ENCODE data around the gene MACROD1. TPM values are rescaled to one million over a fixed set of nuclear protein-coding genes. Genes with fewer than 3 reads are reported as not detected.

The MACROD1 gene
- total and polyA plus RNA-seq, 2 experiments from 2014 or later, result 21.2 to 29.8 TPM

- no peak for TF ChIP-seq EZH2 (IDR thresholded peaks at IDR 0.05; ENCODE audit: borderline replicate concordance)
- TF ChIP-seq EZH2phosphoT487 (IDR thresholded peaks at IDR 0.05; ENCODE audit: low read depth, severe bottlenecking, unreplicated experiment), result no peak
- no peak for TF ChIP-seq CTCF (IDR thresholded peaks at IDR 0.05; ENCODE audit: poor library complexity)
- Histone ChIP-seq H3K27ac (no peak overlapping the region), H3K9me2 (replicated peaks; ENCODE audit: insufficient read depth) (no peaks in the 10 kb centered on the region), H3K4me1 (ENCODE audit: insufficient read depth) (peaks cover 10% of the 10 kb centered on the region), H3K4me3 (no peak overlapping the region), H3K36me3 (replicated peaks; ENCODE audit: insufficient read depth, low read depth) (no peaks in the 10 kb centered on the region), H2AFZ (no peak overlapping the region), H3K79me2 (no peaks in the 10 kb centered on the region), H3K9me3 (ENCODE audit: low read depth) (no peaks in the 10 kb centered on the region), H4K20me1 (ENCODE audit: insufficient read depth, poor library complexity, severe bottlenecking) (no peaks in the 10 kb centered on the region), H3K27me3 (peaks cover 16% of the 10 kb centered on the region), H3K4me2 (no peak overlapping the region)
- 48% methylated on average over 4 of the region's 8 CpGs for WGBS (ENCODE audit: low lambda C conversion rate, missing lambda C conversion rate)
- no peak for DNase-seq (ENCODE audit: low spot score)
Observed at GRCh38 chr11:64029773-64030172, 136.1 kb downstream of the MACROD1 start.

- H3K27ac ChIP-seq, result no peak overlapping the region
- H3K27me3 ChIP-seq, result peaks cover 5% of the 10 kb centered on the region
- H3K9me2 ChIP-seq (replicated peaks; ENCODE audit: insufficient read depth), result no peaks in the 10 kb centered on the region
- H4K20me1 ChIP-seq (ENCODE audit: insufficient read depth, poor library complexity, severe bottlenecking), result no peaks in the 10 kb centered on the region
- H3K4me2 ChIP-seq, result peak overlapping the region; percentile 56
- H3K4me3 ChIP-seq, result no peak overlapping the region
- H3K79me2 ChIP-seq, result no peaks in the 10 kb centered on the region
- H3K9me3 ChIP-seq (ENCODE audit: low read depth), result no peaks in the 10 kb centered on the region
- no peak overlapping the region for H2AFZ ChIP-seq
- H3K36me3 ChIP-seq (replicated peaks; ENCODE audit: insufficient read depth, low read depth), result no peaks in the 10 kb centered on the region
- peaks cover 10% of the 10 kb centered on the region for H3K4me1 ChIP-seq (ENCODE audit: insufficient read depth)
- DNase-seq (ENCODE audit: low spot score), result peak; percentile 78
- TF ChIP-seq EZH2 (IDR thresholded peaks at IDR 0.05; ENCODE audit: borderline replicate concordance), result no peak
- TF ChIP-seq CTCF (IDR thresholded peaks at IDR 0.05; ENCODE audit: poor library complexity), result no peak
- TF ChIP-seq EZH2phosphoT487 (IDR thresholded peaks at IDR 0.05; ENCODE audit: low read depth, severe bottlenecking, unreplicated experiment), result no peak
- WGBS (ENCODE audit: low lambda C conversion rate, missing lambda C conversion rate), result 52% methylated on average over 7 of the region's 22 CpGs
Observed at GRCh38 chr11:64028398-64029115, 137.4 kb downstream of the MACROD1 start.

DNA sequence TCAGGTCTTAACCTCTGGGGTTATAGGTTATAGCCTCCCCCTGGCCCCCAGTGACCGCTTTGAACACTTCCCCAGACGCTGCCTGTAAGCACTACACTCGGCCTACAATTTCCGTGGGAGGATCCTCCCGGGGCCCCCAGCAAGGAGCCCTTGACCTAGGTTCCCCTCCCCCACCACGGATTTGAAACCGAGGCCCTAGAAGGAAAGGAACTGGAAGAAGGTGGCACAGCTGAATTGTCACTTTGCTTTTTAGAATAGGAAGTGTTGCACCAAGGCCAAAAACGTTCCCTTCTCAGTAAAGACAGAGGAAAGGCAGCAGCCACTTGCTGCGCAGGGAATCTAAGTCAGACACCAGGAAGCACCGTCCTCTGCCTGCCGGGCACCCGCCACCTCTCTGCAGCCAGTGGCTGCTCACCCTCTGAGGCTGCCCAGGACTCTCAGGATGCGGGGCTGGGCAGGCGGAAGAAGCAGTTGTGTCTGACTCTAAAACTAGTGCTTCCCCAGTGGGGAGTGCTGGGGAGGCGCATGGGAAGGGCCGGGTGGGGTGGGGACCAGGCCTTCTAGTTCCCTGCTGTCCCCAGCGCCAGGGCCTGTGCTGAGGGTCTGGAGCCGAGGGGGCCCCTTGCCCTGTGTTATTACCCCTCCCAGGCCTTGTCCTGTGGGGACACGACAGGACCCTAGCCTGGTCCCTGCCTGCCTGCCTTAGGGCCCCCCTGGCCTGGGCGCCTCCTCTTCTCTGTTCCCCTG lies 138.1 kb downstream of the MACROD1 start:
- peak overlapping the region; percentile 56 for H3K4me2 ChIP-seq
- 60% methylated on average over 18 of the region's 20 CpGs for WGBS (ENCODE audit: low lambda C conversion rate, missing lambda C conversion rate)

More for the DNA sequence above, 138.1 kb downstream of the MACROD1 start:
- Histone ChIP-seq H3K9me3 (ENCODE audit: low read depth) (no peaks in the 10 kb centered on the region), H4K20me1 (ENCODE audit: insufficient read depth, poor library complexity, severe bottlenecking) (no peaks in the 10 kb centered on the region), H2AFZ (no peak overlapping the region), H3K36me3 (replicated peaks; ENCODE audit: insufficient read depth, low read depth) (no peaks in the 10 kb centered on the region), H3K4me3 (no peak overlapping the region), H3K27ac (no peak overlapping the region), H3K9me2 (replicated peaks; ENCODE audit: insufficient read depth) (no peaks in the 10 kb centered on the region), H3K4me1 (ENCODE audit: insufficient read depth) (peaks cover 10% of the 10 kb centered on the region), H3K79me2 (no peaks in the 10 kb centered on the region), H3K27me3 (no peaks in the 10 kb centered on the region)
- TF ChIP-seq EZH2phosphoT487 (IDR thresholded peaks at IDR 0.05; ENCODE audit: low read depth, severe bottlenecking, unreplicated experiment) (no peak), CTCF (IDR thresholded peaks at IDR 0.05; ENCODE audit: poor library complexity) (no peak), EZH2 (IDR thresholded peaks at IDR 0.05; ENCODE audit: borderline replicate concordance) (no peak)
- no peak for DNase-seq (ENCODE audit: low spot score)

Measured in hepatocyte (in vitro differentiated cells).